Mononuclear cell (primary cell): Measurements from ENCODE around the gene FLRT3. TPM values are rescaled to one million over a fixed set of nuclear protein-coding genes. Genes with fewer than 3 reads are reported as not detected.

Experiments used
- H3K27me3 ChIP-seq: 2 replicates; pipeline ENCODE4 v1.6.0; 2011; ENCODE audit warnings: low read length, control low read depth; ENCODE audit not compliant: insufficient read depth
- H3K4me1 ChIP-seq: 2 replicates; pipeline ENCODE4 v1.5.1; 2011; ENCODE audit warnings: mild to moderate bottlenecking, low read length, control low read depth; ENCODE audit not compliant: insufficient read depth
- H3K4me3 ChIP-seq: 2 replicates; pipeline ENCODE4 v1.5.1; 2011; ENCODE audit warnings: mild to moderate bottlenecking, low read length, moderate library complexity
- H3K9me3 ChIP-seq: 2 replicates; pipeline ENCODE4 v1.5.1; 2011; ENCODE audit warnings: low read depth, mild to moderate bottlenecking, control low read depth, low read length
- total RNA-seq: library from RNA; depleted of rRNA; stranded (reverse); fragments of >200 nt; gene quantifications from one replicate; pipeline ENCODE4 v1.2.3, GENCODE V29; 2012

Gene FLRT3
- total RNA-seq, 1 donor = not detected

DNA sequence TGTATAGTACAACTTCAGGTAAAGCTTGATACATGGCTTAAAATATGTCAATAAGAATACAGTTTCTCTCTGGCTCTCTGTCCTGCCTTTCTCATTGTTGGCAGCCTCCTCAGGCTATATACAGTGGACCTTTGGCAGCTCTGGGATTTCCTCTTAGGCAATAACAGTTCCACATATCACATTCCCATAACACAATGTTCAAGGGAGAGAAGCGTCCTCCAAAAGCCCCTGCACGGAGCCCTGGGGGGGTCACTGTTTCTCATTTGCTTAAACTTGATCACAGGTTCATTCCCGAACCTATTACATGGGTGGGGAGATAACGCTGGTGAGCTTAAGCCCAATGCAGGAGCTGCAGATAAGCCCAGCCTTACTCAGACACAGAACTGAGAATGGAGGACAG is 4.4 kb upstream of the FLRT3 start:
- H3K9me3 ChIP-seq = no peaks in the 10 kb centered on the region
- H3K4me1 ChIP-seq = no peaks in the 10 kb centered on the region
- no peaks in the 10 kb centered on the region for H3K27me3 ChIP-seq
- no peak overlapping the region for H3K4me3 ChIP-seq

GRCh38 chr20:14336686-14337085 is 726 bp downstream of the FLRT3 start:
- no peaks in the 10 kb centered on the region for H3K9me3 ChIP-seq
- no peak overlapping the region for H3K4me3 ChIP-seq
- H3K27me3 ChIP-seq = no peaks in the 10 kb centered on the region
- no peaks in the 10 kb centered on the region for H3K4me1 ChIP-seq

DNA sequence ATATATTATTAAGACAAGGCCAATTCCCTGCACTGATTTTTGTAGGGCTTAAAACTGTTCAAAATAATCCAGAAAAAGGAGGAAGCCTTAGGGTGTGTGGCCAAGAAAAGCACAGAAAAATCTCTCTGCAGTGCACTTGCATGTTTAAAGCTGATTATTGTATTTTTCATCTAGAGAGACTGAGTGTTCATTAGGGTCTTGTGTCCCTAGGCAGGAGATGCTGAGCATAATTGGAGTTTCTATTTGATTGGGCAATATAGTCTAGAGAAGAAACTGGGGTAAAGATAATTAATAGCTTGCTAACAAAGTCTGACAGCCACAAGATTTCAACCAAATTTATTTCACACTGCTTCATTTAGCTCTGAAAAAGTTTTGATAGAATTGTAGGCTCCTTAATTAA is 2.4 kb downstream of the FLRT3 start:
- H3K4me1 ChIP-seq = no peaks in the 10 kb centered on the region
- H3K4me3 ChIP-seq = no peak overlapping the region
- no peaks in the 10 kb centered on the region for H3K9me3 ChIP-seq
- no peaks in the 10 kb centered on the region for H3K27me3 ChIP-seq

DNA sequence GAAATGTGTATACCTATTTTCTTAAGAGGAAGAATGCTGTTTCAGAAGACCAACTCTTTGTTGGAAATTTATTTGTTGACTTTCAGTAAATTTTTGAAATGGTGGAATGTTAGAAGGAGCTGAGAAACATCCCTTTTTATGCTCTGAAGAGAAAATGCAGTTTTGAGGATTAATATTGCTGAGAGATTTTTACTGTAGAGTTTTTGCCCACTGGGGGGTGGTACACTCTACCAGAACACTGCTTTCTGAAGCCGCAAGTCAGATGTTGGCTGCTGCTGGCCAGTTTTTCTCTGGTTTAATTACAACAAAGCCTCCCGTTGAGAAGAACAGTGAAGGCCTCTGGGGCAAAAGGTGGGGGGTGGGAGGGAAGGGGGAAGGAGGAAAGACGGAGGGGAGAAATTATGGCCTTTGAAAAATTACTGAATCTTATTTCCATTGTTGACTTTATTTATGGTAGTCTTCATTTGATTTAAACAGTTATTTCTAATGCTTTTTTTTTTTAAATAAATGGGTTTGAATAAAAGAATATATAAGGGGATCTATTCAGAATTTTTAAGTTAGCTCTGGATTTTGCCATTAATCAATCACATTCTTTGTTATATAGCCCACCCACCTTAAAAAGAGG is 3.0 kb downstream of the FLRT3 start:
- Histone ChIP-seq H3K4me1 (no peaks in the 10 kb centered on the region), H3K4me3 (no peak overlapping the region), H3K27me3 (no peaks in the 10 kb centered on the region), H3K9me3 (no peaks in the 10 kb centered on the region)

- Histone ChIP-seq H3K27me3 (no peaks in the 10 kb centered on the region), H3K4me1 (no peaks in the 10 kb centered on the region), H3K4me3 (no peak overlapping the region), H3K9me3 (no peaks in the 10 kb centered on the region)
Observed at GRCh38 chr20:14333721-14334120, 3.7 kb downstream of the FLRT3 start.

DNA sequence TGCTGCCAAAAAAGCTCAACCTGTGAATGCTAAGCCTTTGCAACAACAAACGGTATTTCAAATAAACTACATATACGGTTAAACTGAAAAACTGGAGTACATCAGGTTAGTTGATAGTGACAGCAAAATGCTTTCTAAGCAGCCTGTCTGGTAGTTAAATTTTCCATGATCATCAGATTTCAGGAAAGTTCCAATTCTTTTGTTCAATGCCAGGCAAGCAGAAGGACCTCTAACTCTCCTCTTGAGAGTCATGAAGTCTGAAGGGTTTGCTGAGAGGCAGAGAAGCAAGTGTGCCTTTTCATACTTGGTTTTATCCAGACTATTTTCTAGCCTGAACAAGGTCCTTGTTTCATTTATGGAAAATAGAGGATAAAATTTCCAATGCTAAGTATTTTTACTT is 4.5 kb downstream of the FLRT3 start:
- no peaks in the 10 kb centered on the region for H3K9me3 ChIP-seq
- H3K4me3 ChIP-seq = no peak overlapping the region
- H3K27me3 ChIP-seq = no peaks in the 10 kb centered on the region
- no peaks in the 10 kb centered on the region for H3K4me1 ChIP-seq

- H3K27me3 ChIP-seq = no peaks in the 10 kb centered on the region
- no peaks in the 10 kb centered on the region for H3K4me1 ChIP-seq
Observed at GRCh38 chr20:14331646-14332045, 5.8 kb downstream of the FLRT3 start.

DNA sequence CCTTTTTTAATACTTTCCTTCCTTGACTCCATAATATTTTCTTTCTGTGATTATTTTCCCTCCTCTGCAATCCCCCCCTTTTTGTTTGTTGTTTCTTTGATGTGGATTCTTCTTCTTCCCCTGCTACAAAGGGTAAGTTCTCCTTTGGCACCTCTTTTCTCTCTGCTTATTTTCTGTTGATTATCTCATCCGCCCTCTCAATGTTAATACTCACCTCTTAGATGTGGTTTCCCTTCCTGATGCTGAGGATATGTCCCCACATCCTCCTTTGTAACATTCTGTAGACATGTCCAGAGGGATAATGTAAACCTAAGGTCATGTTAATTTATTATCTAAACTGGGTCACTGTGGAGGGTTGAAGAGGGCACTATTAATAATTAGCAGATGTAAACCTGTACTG is 17.7 kb downstream of the FLRT3 start:
- Histone ChIP-seq H3K9me3 (no peaks in the 10 kb centered on the region), H3K27me3 (no peaks in the 10 kb centered on the region), H3K4me1 (no peaks in the 10 kb centered on the region), H3K4me3 (no peak overlapping the region)

More at GRCh38 chr20:14331646-14332045, 5.8 kb downstream of the FLRT3 start:
- no peaks in the 10 kb centered on the region for H3K9me3 ChIP-seq
- H3K4me3 ChIP-seq = no peak overlapping the region

DNA sequence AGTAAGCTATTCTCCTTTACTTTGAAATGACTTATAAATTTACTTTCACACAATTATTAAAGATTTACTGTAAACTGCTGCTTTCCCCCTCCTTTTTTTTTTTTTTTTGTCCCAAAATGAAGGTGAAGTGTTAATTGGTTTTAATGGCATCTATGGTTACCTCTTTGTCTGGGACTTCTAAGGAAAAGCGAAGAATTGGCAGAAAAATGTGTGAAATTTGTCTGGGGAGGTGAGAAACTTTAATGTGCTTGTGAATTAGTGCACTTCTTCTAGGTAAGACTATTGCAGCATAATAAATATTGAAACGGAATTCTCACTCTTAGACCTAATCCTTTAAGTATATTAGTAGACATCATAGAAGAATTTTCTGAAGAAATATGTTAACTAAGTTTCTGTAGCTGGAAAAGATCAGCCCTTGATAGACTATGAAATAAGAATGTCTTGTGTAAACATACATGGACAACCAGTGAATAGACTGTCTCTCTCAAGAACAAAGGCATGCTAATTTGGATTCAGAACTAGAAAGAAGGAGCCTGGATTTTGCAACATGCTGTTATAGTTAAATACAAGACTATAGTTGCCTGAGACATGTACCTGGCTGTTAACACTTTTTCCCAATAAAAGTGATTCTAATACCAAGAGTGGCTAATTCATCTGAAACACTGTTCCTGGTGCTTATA is 23.9 kb downstream of the FLRT3 start:
- H3K27me3 ChIP-seq = no peaks in the 10 kb centered on the region
- H3K9me3 ChIP-seq = no peaks in the 10 kb centered on the region
- no peaks in the 10 kb centered on the region for H3K4me1 ChIP-seq
- H3K4me3 ChIP-seq = no peak overlapping the region

DNA sequence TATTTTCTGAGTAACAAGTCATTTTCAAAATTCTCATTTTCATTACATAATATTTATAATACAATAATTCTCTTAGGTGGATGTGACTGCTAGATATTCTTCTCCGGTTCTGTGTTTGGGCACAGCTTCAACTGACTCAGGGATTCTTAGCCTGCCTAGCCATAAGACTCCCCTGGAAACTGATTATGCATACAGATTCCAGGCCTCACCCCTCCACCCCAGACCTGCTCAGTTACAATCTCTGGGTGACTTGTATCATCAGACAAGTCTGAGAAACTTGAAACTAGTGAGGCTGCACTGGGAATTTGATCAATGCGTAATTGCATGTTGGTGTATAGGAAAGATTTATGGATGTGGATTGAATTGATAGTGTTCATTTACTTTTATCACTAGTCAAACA is 25.4 kb downstream of the FLRT3 start:
- no peaks in the 10 kb centered on the region for H3K27me3 ChIP-seq
- no peaks in the 10 kb centered on the region for H3K4me1 ChIP-seq
- H3K4me3 ChIP-seq = no peak overlapping the region
- H3K9me3 ChIP-seq = no peaks in the 10 kb centered on the region

DNA sequence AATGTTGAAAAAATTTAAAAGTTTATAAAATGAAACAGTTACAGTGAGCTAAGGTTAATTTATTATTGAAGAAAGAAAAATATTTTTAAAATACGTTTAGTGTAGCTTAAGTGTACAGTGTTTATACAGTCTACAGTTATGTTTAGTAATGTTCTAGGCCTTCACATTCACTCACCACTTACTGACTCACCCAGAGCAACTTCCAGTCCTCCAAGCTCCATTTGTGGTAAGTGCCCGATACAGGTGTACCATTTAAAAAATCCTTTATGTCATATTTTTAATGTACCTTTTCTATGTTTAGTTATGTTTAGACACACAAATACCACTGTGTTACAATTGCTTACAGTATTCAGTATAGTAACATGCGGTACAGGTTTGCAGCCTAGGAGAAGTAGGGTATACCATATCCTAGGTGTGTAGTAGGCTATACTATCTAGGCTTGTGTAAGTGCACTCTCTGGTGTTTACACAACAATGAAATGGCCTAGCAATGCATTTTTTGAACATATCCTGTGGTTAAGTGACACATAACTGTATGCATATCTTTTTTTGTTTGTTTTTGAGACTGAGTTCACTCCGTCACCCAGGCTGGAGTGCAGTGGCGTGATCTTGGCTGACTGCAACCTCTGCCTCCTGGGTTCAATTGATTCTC is 26.3 kb downstream of the FLRT3 start:
- H3K9me3 ChIP-seq = no peaks in the 10 kb centered on the region
- H3K27me3 ChIP-seq = no peaks in the 10 kb centered on the region
- no peaks in the 10 kb centered on the region for H3K4me1 ChIP-seq
- H3K4me3 ChIP-seq = no peak overlapping the region

DNA sequence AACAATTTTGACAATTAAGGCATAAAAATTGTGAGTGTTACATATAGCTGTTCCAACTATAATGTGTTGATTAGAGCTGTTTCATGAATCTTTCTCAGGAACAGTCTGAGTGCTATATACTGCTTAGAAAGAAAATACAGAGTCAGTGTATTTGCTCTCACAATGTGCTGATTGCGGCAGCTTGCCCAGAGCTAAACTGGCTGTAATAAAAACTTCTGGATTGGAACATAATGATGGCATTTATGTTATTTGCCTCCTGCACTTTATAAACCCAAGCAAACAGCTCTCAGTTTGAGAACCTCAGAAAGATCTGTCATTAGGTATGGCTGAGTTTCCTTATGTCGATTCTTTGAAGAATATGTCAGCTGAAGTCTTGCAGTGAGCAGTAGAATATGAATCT is 29.5 kb downstream of the FLRT3 start:
- no peaks in the 10 kb centered on the region for H3K27me3 ChIP-seq
- H3K4me3 ChIP-seq = no peak overlapping the region
- no peaks in the 10 kb centered on the region for H3K9me3 ChIP-seq
- no peaks in the 10 kb centered on the region for H3K4me1 ChIP-seq

DNA sequence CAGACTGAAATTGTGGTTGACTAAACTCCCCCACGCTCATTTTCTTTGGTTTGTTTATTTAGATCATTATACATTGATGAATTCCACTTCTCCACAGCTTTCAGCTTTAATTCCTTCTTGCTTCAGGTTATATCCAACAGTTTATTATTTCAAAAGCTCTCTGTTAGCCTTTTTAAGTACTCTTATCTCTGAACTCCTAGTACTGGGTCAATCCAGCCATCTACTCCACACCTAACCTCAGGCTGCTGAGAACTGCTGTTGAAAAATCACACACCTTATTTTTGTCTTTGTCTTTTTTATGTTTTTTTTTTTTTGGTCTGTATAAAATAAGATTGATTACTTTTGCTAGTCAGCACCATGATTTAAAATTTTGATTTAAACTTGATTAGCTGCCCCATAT is 32.9 kb downstream of the FLRT3 start:
- H3K27me3 ChIP-seq = no peaks in the 10 kb centered on the region
- H3K4me1 ChIP-seq = no peaks in the 10 kb centered on the region
- no peaks in the 10 kb centered on the region for H3K9me3 ChIP-seq
- H3K4me3 ChIP-seq = no peak overlapping the region

DNA sequence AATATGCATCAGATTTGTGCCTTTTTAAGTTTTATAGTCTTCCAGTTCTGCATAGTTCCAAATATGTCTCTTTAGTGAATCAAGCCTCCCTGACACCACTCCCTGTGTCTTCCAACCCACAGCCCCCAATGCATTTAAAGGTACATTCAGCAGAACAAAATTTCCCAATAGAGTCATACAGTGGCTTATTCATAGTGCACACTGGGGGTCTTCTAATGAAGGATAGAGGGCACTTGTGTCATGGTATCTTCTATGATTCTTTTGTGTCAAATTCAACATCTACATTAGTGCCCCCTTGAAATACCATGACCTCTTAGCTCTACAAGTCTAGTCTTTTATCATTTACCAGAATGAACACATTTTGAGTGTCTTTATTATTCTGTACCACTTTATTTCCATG is 33.8 kb downstream of the FLRT3 start:
- H3K4me1 ChIP-seq = no peaks in the 10 kb centered on the region
- H3K9me3 ChIP-seq = no peaks in the 10 kb centered on the region
- H3K4me3 ChIP-seq = no peak overlapping the region
- H3K27me3 ChIP-seq = no peaks in the 10 kb centered on the region

- H3K4me1 ChIP-seq = no peaks in the 10 kb centered on the region
- H3K9me3 ChIP-seq = no peaks in the 10 kb centered on the region
- H3K27me3 ChIP-seq = no peaks in the 10 kb centered on the region
- no peak overlapping the region for H3K4me3 ChIP-seq
Observed at GRCh38 chr20:14303106-14303505, 34.3 kb downstream of the FLRT3 start.

- Histone ChIP-seq H3K9me3 (no peaks in the 10 kb centered on the region), H3K4me1 (no peaks in the 10 kb centered on the region), H3K27me3 (no peaks in the 10 kb centered on the region), H3K4me3 (no peak overlapping the region)
Observed at GRCh38 chr20:14299831-14300230, 37.6 kb downstream of the FLRT3 start.
